Testis (tissue), 3 donors: ENCODE measurements around the gene LRRFIP1. TPM values are rescaled to one million over a fixed set of nuclear protein-coding genes. Genes with fewer than 3 reads are reported as not detected.

Experiments
- DNase-seq: peaks from one replicate; pipeline ENCODE4 v3.0.0-alpha.2; 2019
- H3K27ac ChIP-seq, 2 donors: fragments of 200-600 bp; sonication (generic); one replicate each; pipeline ENCODE4 v1.5.1; 2019
- H3K27me3 ChIP-seq: fragments of 200-600 bp; sonication (generic); one replicate; pipeline ENCODE4 v1.5.1; 2019
- H3K36me3 ChIP-seq: fragments of 200-600 bp; sonication (generic); one replicate; pipeline ENCODE4 v1.5.1; 2017; ENCODE audit warnings: low read depth; ENCODE audit errors: missing control alignments
- H3K4me1 ChIP-seq: fragments of 200-600 bp; sonication (generic); one replicate; pipeline ENCODE4 v1.5.1; 2019
- H3K4me3 ChIP-seq, 2 donors: fragments of 200-600 bp; sonication (generic); one replicate each; pipeline ENCODE4 v1.5.1; 2017 to 2019
- H3K9me3 ChIP-seq: fragments of 200-600 bp; sonication (generic); one replicate; pipeline ENCODE4 v1.5.1; 2017
- POLR2A ChIP-seq: fragments of 450-650 bp; IDR thresholded peaks from one replicate; pipeline ENCODE4 v1.6.1; 2017; ENCODE audit warnings: antibody characterized with exemption, mild to moderate bottlenecking, moderate library complexity
- WGBS, 2 donors: methylation state at CpG; one replicate each; pipeline ENCODE4 v1.1.5; 2018; 5-methylcytosine and 5-hydroxymethylcytosine counted together
- intact Hi-C: fragments of 100-400 bp; cut with DNase I; formaldehyde crosslinking; loops from one replicate; pipeline ENCODE4 v1.15.1; 2023; ENCODE audit warnings: low total_unique reads
- polyA plus RNA-seq: library from polyadenylated mRNA; stranded (reverse); fragments of 350-450 nt; fragmentation: Illumina TruSeq; extraction: RNeasy Lipid Tissue Mini Kit (QIAGEN cat#74804); gene quantifications from one replicate; pipeline ENCODE4 v1.2.3, GENCODE V29; 2014; ENCODE audit warnings: low read depth, low replicate concordance; ENCODE audit not compliant: insufficient read depth
- total RNA-seq, 2 donors: library from RNA; depleted of rRNA; stranded (reverse); fragments of >200 nt; gene quantifications; one replicate each; pipeline ENCODE4 v1.2.3, GENCODE V29; 2016
- TF ChIP-seq, protein P1 (sequence below), 3 experiments: fragments of 450-650 bp in 2 of 3; fragments of 200-600 bp in 1 of 3; sonication (generic) in 1 of 3; IDR thresholded peaks; one replicate each; pipeline ENCODE4 v1.5.1; 2016 to 2019; ENCODE audit warnings: antibody characterized with exemption in 3 of 3, mild to moderate bottlenecking in 2 of 3, moderate library complexity in 1 of 3

LRRFIP1 gene
- total and polyA plus RNA-seq, 3 donors from 2014 or later, result 17.4 to 33.5 (median 25.5) TPM

GRCh38 chr2:237742614-237743013 is 115.2 kb downstream of the LRRFIP1 start:
- Histone ChIP-seq H3K9me3 (no peaks in the 10 kb centered on the region), H3K4me1 (peaks cover 3% of the 10 kb centered on the region), H3K27me3 (no peaks in the 10 kb centered on the region), H3K4me3 (no peak overlapping the region), H3K36me3 (no peaks in the 10 kb centered on the region), H3K27ac (no peak overlapping the region)
- DNase-seq, result no peak
- intact Hi-C loops, result loop anchor here (10.0 kb wide), 2 partner anchors 68 to 228 kb away; no protein-coding TSS in a partner anchor
- TF ChIP-seq, protein P1, sequence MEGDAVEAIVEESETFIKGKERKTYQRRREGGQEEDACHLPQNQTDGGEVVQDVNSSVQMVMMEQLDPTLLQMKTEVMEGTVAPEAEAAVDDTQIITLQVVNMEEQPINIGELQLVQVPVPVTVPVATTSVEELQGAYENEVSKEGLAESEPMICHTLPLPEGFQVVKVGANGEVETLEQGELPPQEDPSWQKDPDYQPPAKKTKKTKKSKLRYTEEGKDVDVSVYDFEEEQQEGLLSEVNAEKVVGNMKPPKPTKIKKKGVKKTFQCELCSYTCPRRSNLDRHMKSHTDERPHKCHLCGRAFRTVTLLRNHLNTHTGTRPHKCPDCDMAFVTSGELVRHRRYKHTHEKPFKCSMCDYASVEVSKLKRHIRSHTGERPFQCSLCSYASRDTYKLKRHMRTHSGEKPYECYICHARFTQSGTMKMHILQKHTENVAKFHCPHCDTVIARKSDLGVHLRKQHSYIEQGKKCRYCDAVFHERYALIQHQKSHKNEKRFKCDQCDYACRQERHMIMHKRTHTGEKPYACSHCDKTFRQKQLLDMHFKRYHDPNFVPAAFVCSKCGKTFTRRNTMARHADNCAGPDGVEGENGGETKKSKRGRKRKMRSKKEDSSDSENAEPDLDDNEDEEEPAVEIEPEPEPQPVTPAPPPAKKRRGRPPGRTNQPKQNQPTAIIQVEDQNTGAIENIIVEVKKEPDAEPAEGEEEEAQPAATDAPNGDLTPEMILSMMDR (IDR thresholded peaks at IDR 0.05), result no peak
- TF ChIP-seq POLR2A, result no peak
- WGBS, 2 donors, result 85 to 93% methylated on average over 3 of the region's 3 CpGs

DNA sequence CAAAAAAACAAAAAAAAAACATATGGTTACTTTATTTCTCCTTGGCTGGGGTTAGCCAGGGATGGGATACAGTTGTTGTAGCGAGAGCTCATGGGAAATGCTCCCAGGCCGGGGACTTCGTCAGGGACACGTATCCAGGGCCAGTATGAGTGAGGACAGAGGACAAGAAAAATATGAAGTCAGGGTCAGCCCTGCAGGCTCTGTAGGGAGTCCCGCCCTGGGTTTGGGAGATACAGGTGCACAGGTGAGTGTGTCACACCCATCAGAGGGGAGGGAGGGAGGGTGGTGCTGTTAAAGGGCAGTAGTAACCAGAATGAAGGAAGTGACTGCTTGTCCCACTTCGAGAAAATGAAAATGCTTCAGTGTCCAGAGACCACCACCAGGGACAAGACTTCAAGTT is 115.6 kb downstream of the LRRFIP1 start:
- no peak for DNase-seq

DNA sequence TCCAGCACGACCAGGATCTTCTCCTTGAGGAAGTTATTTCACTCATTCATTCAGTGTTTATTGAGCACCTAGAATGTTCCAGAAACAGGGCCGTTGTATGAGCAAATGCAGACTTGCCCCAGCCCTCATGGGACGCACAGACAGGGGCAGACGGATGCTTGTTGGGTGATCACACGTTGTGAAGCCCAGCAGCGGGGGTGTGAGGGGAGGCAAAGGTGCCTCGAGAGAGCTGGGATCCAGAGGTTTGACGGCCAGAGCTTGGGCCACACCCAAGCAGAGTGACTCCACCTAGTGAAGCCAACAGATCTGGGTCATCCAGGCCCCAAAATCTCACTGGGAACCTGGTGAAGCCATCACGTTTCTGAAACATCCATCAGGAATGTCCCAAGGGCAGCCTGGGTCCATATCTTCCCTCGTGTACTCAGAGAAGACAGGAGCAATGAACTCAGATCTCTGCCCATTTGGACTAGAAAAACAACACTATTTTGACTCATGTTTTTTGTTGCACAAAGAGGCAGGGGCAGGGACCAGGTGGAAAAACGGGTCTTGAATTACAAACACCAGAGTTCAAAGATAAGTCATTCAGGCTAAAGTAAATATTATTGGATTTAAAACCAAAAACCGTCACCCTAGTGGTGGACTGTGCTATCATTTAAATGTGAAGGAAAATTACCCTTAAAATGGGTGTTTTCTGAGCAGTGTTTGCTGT is 116.3 kb downstream of the LRRFIP1 start:
- peaks cover 3% of the 10 kb centered on the region for H3K4me1 ChIP-seq
- 71 to 74% methylated on average over 10 to 12 of the region's 12 CpGs for WGBS, 2 donors
- intact Hi-C loops, result loop anchor here (10.0 kb wide), 2 partner anchors 69 to 229 kb away; no protein-coding TSS in a partner anchor
- no peak for DNase-seq
- no peak for TF ChIP-seq POLR2A
- TF ChIP-seq, protein P1 (IDR thresholded peaks at IDR 0.05), result peak in 2 of 3 experiments; percentile 12 to 20
- no peak overlapping the region for H3K27ac ChIP-seq
- H3K27me3 ChIP-seq, result no peaks in the 10 kb centered on the region
- no peaks in the 10 kb centered on the region for H3K9me3 ChIP-seq
- H3K4me3 ChIP-seq, result no peak overlapping the region
- no peaks in the 10 kb centered on the region for H3K36me3 ChIP-seq

More for the DNA sequence above, 115.6 kb downstream of the LRRFIP1 start:
- Histone ChIP-seq H3K9me3 (no peaks in the 10 kb centered on the region), H3K4me3 (no peak overlapping the region), H3K4me1 (peaks cover 3% of the 10 kb centered on the region), H3K36me3 (no peaks in the 10 kb centered on the region), H3K27ac (no peak overlapping the region), H3K27me3 (no peaks in the 10 kb centered on the region)
- intact Hi-C loops, result loop anchor here (10.0 kb wide), 2 partner anchors 68 to 228 kb away; no protein-coding TSS in a partner anchor
- TF ChIP-seq, protein P1 (IDR thresholded peaks at IDR 0.05), result no peak
- 90 to 95% methylated on average over 6 of the region's 6 CpGs for WGBS, 2 donors

DNA sequence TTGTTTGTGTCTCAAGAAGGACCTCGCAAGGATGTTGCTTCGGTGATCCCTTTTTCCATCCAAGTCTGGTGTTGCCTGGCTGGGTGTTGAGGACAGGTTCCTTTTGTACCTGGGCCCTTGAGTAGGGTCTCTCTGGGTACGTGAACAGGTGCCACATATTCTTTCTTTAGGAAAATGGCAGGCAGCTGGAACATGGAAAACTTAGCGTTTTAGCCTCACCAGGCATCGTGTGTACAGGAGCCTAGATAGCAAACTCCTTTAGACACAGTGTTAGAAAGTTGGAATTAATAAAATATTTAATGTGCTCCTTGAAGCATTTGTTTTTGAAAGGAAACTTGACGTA is 116.9 kb downstream of the LRRFIP1 start:
- 88 to 96% methylated on average over 6 of the region's 6 CpGs for WGBS, 2 donors
- Histone ChIP-seq H3K4me3 (no peak overlapping the region), H3K27ac (no peak overlapping the region), H3K9me3 (no peaks in the 10 kb centered on the region), H3K36me3 (no peaks in the 10 kb centered on the region), H3K27me3 (no peaks in the 10 kb centered on the region), H3K4me1 (peaks cover 3% of the 10 kb centered on the region)
- TF ChIP-seq, protein P1 (IDR thresholded peaks at IDR 0.05), result no peak
- TF ChIP-seq POLR2A, result no peak
- intact Hi-C loops, result loop anchor here (10.0 kb wide), 2 partner anchors 69 to 229 kb away; no protein-coding TSS in a partner anchor
- no peak for DNase-seq
